HG03103 (cell line): ENCODE results near the gene GPR37.

Source experiments
- ATAC-seq: cut with Tn5 transposase; IDR thresholded peaks from one replicate; pipeline ENCODE4 v1.9.1; 2021; ENCODE audit warnings: low read depth; ENCODE audit not compliant: unreplicated experiment

Gene GPR37

GRCh38 chr7:124780608-124781007 is 15.0 kb upstream of the GPR37 start:
- no peak for ATAC-seq

- no peak for ATAC-seq
These were observed 14.5 kb upstream of the GPR37 start for GRCh38 chr7:124780056-124780455.

GRCh38 chr7:124779620-124780019 is 14.0 kb upstream of the GPR37 start:
- no peak for ATAC-seq

GRCh38 chr7:124779194-124779593 is 13.6 kb upstream of the GPR37 start:
- ATAC-seq, result no peak

GRCh38 chr7:124777268-124777667 is 11.7 kb upstream of the GPR37 start:
- no peak for ATAC-seq

- ATAC-seq, result no peak
These were observed 10.6 kb upstream of the GPR37 start for GRCh38 chr7:124776153-124776552.

GRCh38 chr7:124775422-124775821 is 9.8 kb upstream of the GPR37 start:
- ATAC-seq, result no peak

- no peak for ATAC-seq
These were observed 8.3 kb upstream of the GPR37 start for GRCh38 chr7:124773938-124774337.

- no peak for ATAC-seq
These were observed 7.7 kb upstream of the GPR37 start for GRCh38 chr7:124773339-124773738.

- no peak for ATAC-seq
These were observed 3.5 kb upstream of the GPR37 start for GRCh38 chr7:124769136-124769535.

GRCh38 chr7:124768525-124768924 is 2.9 kb upstream of the GPR37 start:
- ATAC-seq, result no peak

GRCh38 chr7:124764847-124765400 is 668 bp downstream of the GPR37 start:
- peak; percentile 36 for ATAC-seq

- ATAC-seq, result no peak
These were observed 1.3 kb downstream of the GPR37 start for GRCh38 chr7:124764051-124764846.

GRCh38 chr7:124762611-124763143 is 2.9 kb downstream of the GPR37 start:
- ATAC-seq, result no peak

GRCh38 chr7:124761164-124761715 is 4.4 kb downstream of the GPR37 start:
- no peak for ATAC-seq

- no peak for ATAC-seq
These were observed 7.3 kb downstream of the GPR37 start for GRCh38 chr7:124758327-124758726.

- ATAC-seq, result no peak
These were observed 10.9 kb downstream of the GPR37 start for GRCh38 chr7:124754576-124755268.

- ATAC-seq, result no peak
These were observed 13.3 kb downstream of the GPR37 start for GRCh38 chr7:124752310-124752709.

GRCh38 chr7:124751027-124751426 is 14.6 kb downstream of the GPR37 start:
- ATAC-seq, result no peak

- no peak for ATAC-seq
These were observed 18.5 kb downstream of the GPR37 start for GRCh38 chr7:124747072-124747471.

GRCh38 chr7:124738639-124739038 is 27.0 kb downstream of the GPR37 start:
- ATAC-seq, result no peak
